Measurements from ENCODE around the gene LRRC10B.

GRCh38 chr11:61477126-61477525 is 31.4 kb upstream of the LRRC10B start:
- no peak for TF ChIP-seq CTCF (IDR thresholded peaks at IDR 0.05)
- TF ChIP-seq POLR2A (IDR thresholded peaks at IDR 0.05): no peak
